Frontal cortex (tissue), 4 donors: ENCODE measurements around the gene TINCR. TPM values are rescaled to one million over a fixed set of nuclear protein-coding genes. Genes with fewer than 3 reads are reported as not detected.
A peak's percentile ranks its signal among the peaks of the same experiment; 100 is the strongest.
"Not testable (repeated sequence)": the region's sequence is repeated elsewhere in the genome, so short reads cannot be mapped to it uniquely, and the experiment has no call there.

ENCODE experiments used
- DNase-seq, 2 donors: peaks; one replicate each; pipeline ENCODE4 v3.0.0; 2012; ENCODE audit warnings: low spot score in 2 of 2
- FAIRE-seq: peaks from 2 replicates; lab custom pipeline; 2012; peaks lifted over from hg19 to GRCh38; lab: Jason Lieb, UNC
- total RNA-seq: library from RNA; depleted of rRNA; stranded (reverse); fragments of >200 nt; gene quantifications from one replicate; pipeline ENCODE4 v1.2.3, GENCODE V29; 2014
- donor health status: control.
- donor health status: control.
- donor health status: control.

Gene TINCR
- 0.41 TPM for total RNA-seq

DNA sequence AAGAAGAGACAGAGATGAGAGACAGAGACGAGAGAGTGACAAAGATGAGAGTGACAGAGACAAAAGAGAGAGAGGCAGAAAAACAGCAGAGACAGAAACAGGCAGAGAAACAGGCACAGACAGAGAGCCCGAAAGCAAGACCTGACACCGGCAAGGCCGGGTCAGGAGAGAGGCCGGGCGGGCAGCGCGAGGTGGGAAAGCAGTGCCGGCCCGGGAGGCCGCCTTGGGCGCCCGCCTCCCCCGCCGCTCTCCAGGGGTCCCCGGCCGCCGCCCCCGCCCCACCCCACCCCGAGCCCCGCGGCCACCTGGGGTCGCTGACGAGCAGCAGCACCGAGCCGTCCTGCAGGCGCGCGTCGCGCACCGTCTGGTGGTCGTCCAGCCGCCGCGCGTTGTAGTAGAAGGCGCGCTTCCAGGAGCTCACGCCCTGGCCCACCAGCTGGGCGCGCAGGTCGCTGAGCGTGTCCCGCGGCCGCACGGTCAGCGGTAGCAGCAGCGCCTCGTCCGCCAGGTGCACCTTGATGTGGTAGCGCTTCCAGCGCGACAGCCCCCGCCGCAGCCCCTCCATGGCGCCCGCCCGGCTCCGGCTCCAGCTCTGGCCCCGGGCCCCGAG is at the start of gene TINCR:
Gene TINCR (minus strand): TSS at position 594 of the 610 bp plus-strand sequence.
- FAIRE-seq = no peak
- DNase-seq = no peak

DNA sequence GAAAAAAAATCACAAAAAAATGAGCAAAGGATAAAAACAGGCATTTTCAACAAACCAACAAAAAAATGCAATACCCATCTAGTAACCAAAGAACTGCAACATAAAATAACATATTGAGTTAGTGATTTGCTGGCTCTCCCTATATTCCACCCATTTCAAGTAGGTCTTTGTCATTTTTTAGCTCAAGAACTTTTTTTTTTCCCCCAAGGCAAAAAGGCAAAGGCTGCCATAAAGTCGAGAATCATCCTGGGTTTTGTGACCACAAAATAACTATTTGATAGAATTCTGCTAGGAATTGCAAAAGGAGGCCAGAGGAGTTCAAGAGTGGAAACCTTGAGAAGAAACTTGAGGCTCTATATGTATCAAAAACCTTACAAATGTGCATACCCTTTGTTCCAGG is 49.3 kb upstream of the TINCR start:
- FAIRE-seq (no peak), DNase-seq (no peak)

DNA sequence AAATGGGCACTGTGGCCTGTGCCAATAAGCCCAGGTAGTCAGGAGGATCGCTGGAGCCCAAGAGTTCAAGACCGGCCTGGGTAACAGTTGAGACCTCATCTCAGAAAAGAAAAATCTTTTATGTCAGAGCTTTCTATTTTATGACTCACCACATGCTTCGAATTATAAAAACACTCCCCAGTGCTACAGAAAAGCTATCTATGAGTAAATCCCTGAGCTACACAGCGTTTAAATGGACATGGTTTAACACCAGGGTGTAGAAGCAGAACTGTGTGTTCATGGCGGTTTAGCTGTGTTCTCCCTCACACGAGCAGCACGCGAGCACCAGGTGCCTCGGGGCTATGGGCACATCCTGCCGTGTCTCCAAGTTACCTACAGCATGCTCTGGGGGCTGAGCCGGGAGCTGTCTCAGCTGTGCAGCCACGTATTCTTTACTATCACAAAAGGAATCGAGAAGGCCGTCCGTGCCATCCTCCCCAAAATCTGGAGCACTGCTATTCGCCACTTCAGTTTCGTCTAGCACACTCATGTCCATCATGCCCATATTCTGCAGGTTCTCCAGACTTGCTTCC is 48.1 kb upstream of the TINCR start:
- no peak for FAIRE-seq
- no peak for DNase-seq

DNA sequence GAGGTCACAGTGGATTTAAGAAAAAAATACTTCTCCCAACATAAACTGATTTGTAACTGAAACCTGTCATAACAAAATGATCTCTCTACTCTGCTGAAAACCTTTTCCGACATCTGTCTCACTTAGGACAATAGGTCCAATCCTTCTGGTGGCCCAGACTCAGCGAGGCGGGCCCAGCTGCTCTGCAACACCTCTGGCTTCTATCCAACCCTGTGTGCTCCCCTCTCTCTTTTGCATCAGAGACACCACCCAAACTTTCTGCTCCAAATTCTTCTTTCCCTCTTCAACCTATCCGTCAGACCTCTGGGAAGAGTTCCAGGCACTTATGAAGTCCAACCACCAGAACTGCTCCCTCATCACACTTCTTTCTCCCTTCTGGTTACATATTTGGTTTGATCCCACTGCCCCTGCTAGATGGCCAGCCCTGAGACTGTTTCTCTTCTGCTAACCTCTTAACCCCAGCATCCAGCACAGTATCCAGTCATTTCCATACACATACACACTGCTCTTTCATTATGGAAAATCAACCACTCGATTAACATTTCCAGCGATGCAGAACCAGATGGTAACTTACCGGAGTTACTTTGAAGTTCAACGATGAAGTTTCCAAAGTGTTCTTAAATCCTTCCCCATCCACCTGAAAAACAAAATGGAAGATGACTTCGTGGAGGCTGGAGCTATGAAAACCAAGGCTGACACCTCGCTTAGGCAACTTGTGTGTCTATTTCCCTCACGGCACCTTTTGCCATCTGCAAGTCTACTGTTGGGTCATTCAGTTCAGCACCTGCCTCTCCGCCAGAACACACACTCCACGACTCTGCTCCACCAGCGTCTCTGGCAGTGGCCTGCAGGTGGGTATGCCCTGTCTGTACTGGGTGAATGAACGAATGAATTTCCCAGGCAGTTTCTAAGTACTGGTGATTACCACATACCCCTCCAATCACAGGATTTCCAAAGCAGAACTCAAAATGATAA is 45.4 kb upstream of the TINCR start:
- DNase-seq (no peak), FAIRE-seq (no peak)

DNA sequence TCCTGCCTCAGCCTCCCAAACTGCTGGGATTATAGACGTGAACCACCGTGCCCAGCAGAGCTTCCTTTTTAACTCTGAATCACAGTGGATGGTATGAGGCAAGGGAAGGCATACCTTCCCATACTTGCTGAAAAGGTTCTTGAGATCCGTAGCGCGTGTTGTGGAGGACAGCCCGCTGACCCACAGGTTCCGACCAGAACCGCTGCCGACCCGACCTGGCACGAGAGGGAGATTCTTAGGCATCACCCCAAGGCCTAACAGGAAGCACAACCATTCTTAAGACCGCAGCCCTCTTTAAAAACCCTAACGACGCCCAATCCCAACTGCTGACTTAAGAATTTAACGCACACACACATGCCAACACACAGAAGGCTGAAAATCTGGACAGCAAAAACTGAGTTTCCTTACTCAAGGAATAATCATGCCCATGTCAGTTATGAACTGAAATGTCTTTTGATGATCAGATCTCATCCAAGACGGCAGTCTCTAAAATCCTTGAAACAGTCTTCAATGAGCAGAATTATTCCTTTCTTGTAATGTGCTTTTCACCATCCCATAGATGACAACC is 42.2 kb upstream of the TINCR start:
- DNase-seq = no peak
- no peak for FAIRE-seq

DNA sequence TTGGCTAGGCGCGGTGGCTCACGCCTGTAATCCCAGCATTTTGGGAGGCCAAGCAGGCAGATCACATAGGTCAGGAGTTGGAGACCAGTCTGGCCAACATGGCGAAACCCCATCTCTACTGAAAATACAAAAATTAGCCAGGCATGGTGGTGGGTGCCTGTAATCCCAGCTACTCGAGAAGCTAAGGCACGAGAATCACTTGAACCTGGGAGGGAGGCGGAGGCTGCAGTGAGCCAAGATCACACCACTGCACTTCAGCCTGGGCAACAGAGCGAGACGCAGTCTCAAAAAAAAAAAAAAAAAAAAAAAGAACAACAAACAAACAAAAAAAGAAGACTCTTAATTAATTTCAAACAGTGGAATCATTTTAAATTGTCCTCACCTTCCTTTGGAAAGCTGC is 41.0 kb upstream of the TINCR start:
- not testable (repeated sequence) for FAIRE-seq, DNase-seq

DNA sequence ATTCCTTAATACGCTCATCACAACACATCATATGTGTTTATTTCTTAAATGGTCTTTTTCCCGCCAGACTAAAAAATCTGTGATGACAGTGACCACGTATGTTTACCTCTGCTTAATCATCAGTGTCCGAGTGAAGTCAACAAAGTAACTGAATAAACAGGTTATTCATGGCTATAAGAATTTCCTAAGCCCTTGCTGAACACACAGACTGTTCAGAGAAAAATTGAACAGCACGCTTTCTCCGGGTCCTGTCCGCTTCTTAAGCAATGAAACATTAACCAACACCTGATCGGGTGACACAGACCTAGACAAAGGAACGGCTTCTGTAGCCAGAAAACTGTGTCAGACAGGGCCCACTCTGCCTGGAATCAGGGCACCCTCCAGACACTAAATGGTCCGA is 40.5 kb upstream of the TINCR start:
- DNase-seq (no peak), FAIRE-seq (no peak)

DNA sequence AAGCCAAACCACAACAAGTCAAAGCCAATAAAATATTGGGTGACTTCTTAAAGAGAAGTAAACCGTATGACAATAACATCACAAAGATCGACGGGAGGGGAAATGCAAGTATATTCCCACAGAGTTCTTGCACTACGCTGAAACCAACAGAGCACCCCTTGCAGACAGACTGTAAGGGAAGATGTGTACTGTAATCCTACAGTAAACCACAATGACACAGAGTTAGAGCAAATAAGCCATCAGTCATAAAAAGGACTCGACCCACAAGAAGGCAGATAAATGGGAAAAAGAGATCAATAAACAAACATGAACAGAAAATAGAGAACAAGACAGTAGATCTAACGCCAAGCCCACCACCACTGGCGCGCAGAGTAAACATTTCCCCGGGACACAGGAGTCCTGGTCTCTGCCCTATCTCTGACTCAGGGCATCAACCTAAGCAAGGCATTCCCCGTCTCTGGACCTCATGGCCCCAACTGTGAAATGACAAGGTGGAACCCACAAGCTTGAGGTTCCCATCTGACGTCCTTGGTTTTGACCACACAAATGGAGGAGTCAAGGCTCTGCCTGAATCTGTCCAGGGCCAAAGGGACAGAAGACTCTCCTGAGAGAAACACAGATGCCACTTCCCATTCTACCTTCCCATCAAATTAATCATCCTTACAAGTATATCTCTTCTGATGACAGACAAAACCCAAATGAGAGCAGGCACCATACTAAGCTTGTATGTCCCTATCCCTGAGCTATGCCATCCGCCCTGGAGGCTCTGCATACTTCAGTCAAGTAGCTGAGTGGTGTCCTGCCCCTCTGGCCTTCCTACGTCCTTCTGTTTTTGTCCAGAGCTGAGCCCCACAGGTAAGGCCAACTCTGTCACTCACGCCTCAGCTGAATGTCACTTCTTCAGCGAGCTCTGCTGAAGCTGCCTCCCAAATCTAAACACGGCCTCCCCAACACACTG is 39.8 kb upstream of the TINCR start:
- no peak for FAIRE-seq
- DNase-seq = no peak

DNA sequence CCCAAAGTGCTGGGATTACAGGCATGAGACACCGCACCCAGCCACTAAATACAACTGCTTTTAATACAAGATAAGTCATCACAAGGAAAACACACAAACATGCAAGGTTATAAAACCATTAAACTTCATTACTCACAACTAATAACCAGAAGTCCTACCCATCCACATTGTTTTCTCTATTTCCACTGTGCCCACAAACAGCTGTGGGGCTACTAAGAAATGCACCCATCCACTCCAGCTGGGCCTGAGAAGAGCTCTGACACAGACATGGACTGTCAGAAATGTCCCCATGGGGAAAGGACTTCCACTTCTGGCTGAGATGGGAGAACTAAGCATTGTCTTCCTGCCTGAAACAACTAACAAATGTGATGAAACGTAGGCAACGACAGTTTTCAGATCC is 37.6 kb upstream of the TINCR start:
- no peak for FAIRE-seq
- DNase-seq = no peak

DNA sequence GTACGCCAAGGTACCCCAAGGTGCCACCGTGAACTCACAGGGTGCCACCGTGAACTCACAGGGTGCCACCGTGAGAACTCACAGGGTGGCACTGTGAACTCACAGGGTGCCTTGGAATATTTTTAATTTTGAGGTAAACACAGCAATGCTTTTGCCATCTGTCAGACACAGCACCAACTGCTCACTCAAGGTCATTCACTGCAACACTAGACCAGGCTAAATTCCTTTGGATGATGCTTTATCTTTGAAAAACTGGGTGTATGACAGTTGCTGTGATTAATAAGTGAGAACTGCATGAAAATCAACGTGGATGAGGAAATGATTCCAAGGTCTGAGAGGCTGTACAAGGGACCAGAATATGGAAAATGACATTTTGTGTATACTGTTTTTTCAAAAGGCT is 35.9 kb upstream of the TINCR start:
- no peak for FAIRE-seq
- DNase-seq = no peak

DNA sequence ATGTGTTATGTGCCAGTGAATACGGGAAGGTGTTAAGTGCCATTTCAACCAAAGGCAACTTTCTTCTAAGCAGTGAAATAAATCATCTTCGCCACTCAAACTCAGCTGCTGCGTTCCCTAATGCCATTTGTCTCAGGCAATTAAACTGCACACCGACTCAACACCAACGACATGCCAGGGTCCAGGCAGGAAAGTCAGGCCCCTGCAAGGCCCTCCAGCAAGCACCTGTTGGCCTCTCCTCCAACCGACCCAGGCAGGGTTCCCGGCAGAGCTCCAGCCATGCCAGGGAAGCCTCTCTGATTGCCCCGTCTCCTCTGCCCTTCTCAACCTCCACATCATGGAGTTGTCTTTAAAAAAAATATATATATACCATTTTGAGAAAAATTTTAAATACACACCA is 33.0 kb upstream of the TINCR start:
- DNase-seq (no peak), FAIRE-seq (no peak)

DNA sequence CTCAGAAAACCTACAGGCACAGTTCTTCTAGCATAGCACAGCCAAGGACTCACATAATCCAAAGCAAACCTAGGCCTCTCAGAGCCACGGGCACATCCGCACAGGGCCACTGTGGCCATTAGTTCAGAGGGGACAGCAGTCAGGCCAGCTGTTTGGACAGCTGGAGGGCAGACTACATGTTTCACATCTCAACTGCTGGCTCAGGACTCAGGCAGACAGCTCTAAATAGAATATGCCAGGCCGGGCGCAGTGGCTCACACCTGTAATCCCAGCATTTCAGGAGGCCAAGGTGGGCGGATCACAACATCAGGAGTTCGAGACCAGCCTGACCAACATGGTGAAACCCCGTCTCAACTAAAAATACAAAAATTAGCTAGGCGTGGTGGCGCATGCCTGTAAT is 28.0 kb upstream of the TINCR start:
- FAIRE-seq (no peak), DNase-seq (no peak)

DNA sequence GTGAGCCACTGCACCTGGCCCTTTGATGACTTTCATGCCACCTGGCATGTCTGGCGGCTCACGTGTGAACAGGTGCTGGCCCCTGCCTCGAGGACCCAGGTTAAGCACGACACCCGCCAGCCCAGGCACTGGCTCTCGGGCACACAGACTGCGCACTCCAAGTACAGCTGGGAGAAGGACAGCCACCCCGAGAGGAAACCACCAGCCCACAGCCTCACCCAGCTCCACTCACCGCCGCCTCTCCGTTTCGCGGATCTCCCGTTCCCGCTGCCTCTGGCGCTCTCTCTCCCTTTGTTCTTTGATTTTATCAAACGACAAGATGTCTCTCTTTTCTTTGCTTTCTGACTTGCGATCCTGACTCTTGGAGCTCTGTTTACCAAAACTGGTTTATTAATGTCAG is 27.4 kb upstream of the TINCR start:
- DNase-seq (peak in 1 of 2 donors; percentile 14), FAIRE-seq (no peak)

DNA sequence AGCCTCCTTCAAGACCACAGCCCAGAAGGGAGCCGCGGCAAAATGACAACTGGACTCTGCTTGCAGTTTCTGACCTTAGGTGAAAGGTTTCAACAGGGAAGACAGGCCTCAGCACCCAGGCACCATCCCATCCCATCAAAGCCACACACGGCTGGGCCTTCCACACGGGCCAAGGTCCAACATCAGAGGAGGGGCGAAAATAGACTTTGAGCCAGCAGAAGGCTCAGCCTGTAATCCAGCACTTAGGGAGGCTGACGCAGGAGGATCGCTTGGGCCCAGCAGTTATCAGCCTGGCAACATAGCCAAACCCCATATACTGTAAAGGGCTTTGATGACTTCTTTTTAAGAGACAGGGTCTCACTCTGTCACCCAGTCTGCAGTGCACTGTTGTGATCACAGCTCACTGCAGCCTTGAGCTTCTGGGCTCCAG is 26.8 kb upstream of the TINCR start:
- DNase-seq (no peak), FAIRE-seq (no peak)

DNA sequence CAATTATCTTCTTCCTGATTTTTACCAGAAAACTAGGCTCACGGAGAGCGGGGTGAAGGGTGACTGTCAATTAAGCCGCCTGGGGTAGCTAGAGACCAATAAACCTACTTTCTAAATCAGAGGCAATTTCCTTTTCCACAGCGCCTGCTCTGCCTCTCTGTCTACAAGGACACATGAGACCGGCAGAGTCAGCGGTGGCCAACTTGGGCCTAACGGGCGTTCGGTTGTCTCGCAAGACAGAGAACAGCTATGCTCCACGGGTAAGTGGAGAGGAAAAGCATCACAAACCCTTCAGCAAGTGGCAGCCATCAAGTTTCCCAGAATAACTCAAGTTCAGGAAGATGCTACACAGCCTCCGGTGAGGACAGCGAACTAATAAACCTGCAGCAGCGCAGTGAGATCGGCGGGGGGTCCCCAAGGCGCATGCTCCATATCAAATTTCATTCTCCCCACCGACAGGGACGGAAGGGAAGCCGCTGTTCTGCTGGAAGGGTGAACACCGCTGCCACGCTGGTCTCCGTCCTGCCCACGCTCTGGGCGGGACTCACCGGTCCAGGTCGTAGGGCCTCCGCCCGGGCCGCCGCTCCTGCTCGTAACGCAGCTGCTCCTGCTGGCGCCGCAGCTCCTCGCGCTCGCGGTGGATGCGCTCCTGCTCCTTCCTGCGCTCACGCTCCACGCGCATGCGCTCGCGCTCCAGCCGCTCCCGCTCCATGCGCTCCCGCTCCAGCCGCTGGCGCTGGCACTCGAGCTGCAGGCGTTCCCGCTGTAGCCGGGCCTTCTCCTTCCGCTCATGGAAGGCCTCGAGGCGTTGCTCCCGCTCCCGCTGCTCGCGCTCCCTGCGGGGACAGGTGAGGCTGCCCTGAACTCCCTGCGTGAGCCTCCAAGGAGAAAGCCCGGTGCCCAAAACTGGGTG is 25.8 kb upstream of the TINCR start:
- FAIRE-seq (no peak), DNase-seq (no peak)

DNA sequence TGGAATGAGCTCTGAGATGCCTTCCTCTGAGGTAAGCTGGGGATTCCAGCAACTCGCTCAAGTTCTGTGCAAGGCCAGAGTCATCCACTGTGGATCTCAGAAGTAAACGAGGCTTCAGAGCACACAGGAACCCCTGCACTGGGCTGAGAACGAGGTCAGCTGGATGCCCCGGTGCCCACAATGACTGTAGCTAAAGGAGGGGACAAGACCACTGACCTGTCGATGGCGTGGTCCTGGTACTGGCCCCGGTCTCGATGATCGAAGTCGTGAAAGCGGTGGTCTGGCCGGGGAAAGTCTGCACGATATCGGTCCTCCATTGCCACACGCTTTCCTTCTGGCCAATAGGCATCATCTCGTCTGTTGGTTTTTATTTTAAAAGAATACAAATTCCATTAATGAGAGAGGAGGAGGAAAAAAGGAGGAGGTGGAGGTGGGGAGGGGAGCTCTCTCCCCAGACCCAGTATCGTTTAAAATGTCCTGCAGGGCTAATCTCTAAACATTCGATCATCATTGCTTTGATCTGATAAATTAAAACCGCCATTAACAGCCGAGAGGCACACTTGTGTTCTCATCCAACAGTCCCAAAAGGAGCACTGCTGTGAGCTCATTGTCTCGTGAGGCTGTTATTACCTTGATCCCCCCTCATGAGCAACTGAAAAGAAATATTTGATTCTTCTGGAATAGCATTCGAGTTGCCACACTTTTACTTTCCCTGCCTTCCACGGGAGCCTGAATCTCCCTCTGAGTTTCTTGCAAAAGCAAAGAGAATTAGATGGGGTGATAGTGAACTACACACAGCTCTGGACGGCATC is 25.0 kb upstream of the TINCR start:
- FAIRE-seq (no peak), DNase-seq (peak in 1 of 2 donors; percentile 28)

DNA sequence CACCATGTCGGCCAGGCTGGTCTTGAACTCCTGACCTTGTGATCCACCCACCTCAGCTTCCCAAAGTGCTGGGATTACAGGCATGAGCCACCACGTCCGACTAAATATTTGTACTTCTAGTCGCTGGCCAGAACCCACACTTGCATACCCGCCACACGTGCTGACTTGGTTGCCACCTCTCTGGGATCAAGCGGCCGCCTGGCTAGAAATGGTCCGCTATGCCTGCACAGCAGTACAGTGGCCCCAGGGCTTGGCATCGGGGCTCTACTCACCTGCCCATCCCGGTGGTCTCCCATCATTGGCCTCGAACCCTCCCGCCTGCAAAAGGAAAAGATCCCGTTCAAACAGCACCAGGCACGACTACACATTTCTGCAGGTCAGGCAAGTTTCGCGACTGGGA is 23.7 kb upstream of the TINCR start:
- FAIRE-seq (no peak), DNase-seq (no peak)

DNA sequence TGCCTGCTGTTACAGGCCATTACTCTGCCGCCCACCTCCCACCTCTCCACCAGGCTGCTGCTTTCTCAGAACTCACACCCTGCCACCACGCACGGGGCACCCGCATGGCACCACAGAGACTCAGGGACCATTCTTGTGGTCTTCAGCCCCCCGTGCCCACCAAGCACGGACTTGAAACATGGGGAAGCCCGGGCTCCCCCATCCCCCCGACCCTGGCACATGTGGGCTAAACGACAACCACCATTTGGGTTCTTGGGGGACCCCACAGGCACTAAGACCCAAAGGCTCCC is 23.1 kb upstream of the TINCR start:
- DNase-seq = peak in 1 of 2 donors; percentile 22
- FAIRE-seq = no peak
